GM18526 (cell line): Measurements from ENCODE around the gene FREM1.

Experiments used
- POLR2A ChIP-seq: IDR thresholded peaks from 3 replicates; pipeline ENCODE4 v1.6.1; 2011; ENCODE audit not compliant: insufficient read length; ENCODE audit errors: extremely low read depth

Gene FREM1

GRCh38 chr9:14690948-14691730 is 219.1 kb downstream of the FREM1 start:
- TF ChIP-seq POLR2A, result no peak

DNA sequence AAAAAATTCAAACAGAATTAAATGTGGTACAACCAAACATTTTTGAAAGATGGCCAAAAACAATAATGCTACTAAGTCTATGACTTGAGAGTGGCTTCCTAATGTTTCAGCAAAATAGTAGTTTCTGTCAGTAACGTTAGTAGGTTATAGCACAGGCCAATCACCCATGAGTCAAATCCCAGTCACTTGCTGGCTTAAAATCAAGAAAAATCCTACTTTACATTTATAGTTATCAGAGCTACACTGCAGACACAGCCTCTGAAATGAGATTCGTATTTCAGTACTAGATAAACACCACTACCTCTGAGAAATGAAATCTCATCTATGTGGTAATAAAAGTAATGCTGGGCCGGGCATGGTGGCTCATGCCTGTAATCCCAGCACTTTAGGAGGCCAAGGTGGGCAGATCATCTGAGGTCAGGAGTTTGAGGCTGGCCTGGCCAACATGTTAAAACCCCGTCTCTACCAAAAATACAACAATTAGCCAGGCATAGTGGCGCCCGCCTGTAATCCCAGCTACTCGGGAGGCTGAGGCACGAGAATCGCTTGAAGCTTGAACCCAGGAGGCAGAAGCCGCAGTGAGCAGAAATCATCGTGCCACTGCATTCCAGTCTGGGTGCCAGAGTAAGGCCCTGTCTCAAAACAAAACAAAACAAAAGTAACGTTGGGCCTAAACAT is 223.0 kb downstream of the FREM1 start:
- TF ChIP-seq POLR2A, result no peak

DNA sequence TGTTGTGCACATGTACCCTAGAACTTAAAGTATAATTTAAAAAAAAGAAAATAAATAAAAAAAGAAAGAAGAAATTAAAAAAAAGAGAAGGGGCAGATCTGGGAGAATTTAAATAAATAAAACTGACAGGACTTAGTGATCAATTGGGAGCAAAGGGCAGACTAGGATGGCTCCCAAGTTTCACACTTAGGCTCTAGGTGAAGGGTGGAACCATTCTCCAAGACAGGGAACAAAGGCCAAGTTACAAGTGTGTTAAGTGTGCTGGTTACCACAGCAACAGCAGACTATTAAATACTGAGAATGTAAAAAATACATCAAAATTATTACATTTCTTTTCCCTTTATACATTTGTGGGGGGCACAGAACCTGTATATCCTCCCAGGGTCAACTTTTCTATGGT is 224.1 kb downstream of the FREM1 start:
- TF ChIP-seq POLR2A, result no peak
